BJ (cell line): ENCODE measurements around the gene CCDC27. TPM values are rescaled to one million over a fixed set of nuclear protein-coding genes. Genes with fewer than 3 reads are reported as not detected.

ENCODE experiments used
- CTCF ChIA-PET: fragments of 350-600 bp; formaldehyde crosslinking; extraction: SDS; loops from one replicate; lab custom pipeline; 2021; ENCODE audit warnings: antibody characterized with exemption, inconsistent platforms; lab: Yijun Ruan, JAX
- POLR2A ChIA-PET: fragments of 300-600 bp; sonication (Branson Sonifier 250); formaldehyde crosslinking; extraction: SDS; loops from one replicate; lab custom pipeline; 2021; ENCODE audit warnings: antibody characterized with exemption; lab: Charles Lee
- DNase-seq: peaks from one replicate; pipeline ENCODE4 v3.0.0-alpha.2; 2011; ENCODE audit warnings: low read depth
- H3K27me3 ChIP-seq: 2 replicates; pipeline ENCODE4 v1.6.0; 2011; ENCODE audit warnings: low read length; ENCODE audit not compliant: control insufficient read depth, insufficient read depth
- H3K36me3 ChIP-seq: 2 replicates; pipeline ENCODE4 v1.5.1; 2011; ENCODE audit warnings: low read length; ENCODE audit not compliant: control insufficient read depth, insufficient read depth
- H3K4me3 ChIP-seq: 2 replicates; pipeline ENCODE4 v1.5.1; 2011; ENCODE audit warnings: low read depth, mild to moderate bottlenecking, control low read depth, low read length
- CTCF ChIP-seq: IDR thresholded peaks from 2 replicates; pipeline ENCODE4 v1.5.1; 2011; ENCODE audit warnings: low read depth, mild to moderate bottlenecking, control low read depth, inconsistent platforms, low read length, moderate library complexity; ENCODE audit not compliant: insufficient read depth
- polyA plus RNA-seq: library from polyadenylated mRNA; depleted of rRNA; stranded (reverse); fragments of >200 nt; gene quantifications from 2 replicates; pipeline ENCODE4 v1.2.3, GENCODE V29; 2011

CCDC27 gene
- polyA plus RNA-seq, 1 experiment: not detected

- DNase-seq: no peak
- Histone ChIP-seq H3K4me3 (no peak overlapping the region), H3K36me3 (no peaks in the 10 kb centered on the region), H3K27me3 (peaks cover 16% of the 10 kb centered on the region)
- no peak for TF ChIP-seq CTCF
- ChIA-PET CTCF (interaction anchor here (1.8 kb wide), 1 partner anchor 10 kb away, joined by 8 read pairs; no protein-coding TSS in a partner anchor), POLR2A (no interaction called here)
Observed at GRCh38 chr1:3705341-3705950, 46.8 kb upstream of the CCDC27 start.

DNA sequence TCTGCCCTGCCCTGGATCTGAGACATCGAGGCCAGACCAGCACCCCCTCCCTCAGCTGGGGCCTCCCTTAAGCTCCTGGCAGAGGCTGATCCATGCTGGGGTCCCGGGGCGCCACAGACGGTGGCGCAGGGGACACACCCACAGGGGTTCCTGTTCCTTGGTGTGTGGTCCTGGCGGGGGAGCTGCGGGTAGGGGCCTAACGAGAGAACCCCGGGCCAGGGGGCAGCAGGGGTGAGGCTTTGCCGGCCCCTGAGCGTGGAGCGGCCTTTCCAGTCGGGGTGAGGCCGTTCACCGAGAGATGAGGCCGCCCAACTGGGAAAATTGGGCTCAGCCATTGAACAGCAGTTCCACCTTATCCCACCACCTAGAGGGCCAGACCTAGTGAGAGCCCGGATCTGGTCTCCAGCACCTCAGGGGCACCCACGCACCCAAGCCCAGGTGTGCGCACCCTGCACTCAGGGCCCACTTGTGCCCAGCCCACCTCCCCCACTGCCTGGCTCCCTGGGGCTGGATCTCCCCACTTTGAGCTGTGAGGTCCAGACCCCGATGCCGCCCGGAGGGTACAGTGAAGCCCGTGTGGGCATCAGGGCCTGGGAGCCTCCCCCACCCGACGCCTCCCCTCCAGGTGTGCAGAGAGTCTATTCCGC is 45.5 kb upstream of the CCDC27 start:
- H3K27me3 ChIP-seq: peaks cover 24% of the 10 kb centered on the region
- ChIA-PET POLR2A (no interaction called here), CTCF (no interaction called here)
- no peak overlapping the region for H3K4me3 ChIP-seq
- TF ChIP-seq CTCF: no peak
- H3K36me3 ChIP-seq: no peaks in the 10 kb centered on the region
- no peak for DNase-seq

GRCh38 chr1:3707298-3707938 is 44.8 kb upstream of the CCDC27 start:
- Histone ChIP-seq H3K4me3 (no peak overlapping the region), H3K27me3 (peaks cover 25% of the 10 kb centered on the region), H3K36me3 (no peaks in the 10 kb centered on the region)
- ChIA-PET POLR2A (no interaction called here), CTCF (no interaction called here)
- no peak for DNase-seq
- no peak for TF ChIP-seq CTCF

DNA sequence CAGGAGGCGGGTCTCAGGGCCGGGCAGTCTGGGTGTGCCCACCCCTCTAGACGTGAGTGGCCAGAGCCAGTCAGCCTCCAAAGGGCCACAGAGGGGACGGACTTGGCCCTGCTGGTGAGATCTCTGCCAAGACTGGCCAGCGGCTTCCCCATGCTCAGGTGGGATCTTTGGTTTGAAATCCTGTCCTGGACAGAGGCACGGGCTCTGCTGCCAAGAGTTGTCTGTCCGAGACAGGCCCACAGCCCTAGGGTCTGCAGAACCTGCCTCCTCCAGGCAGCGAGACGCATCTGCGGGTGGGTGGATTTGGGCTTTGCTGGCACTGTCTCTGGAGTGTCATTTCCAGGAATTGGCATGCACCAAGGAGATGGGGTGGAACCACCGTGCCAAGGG is 44.3 kb upstream of the CCDC27 start:
- H3K27me3 ChIP-seq: peaks cover 26% of the 10 kb centered on the region
- no peak for TF ChIP-seq CTCF
- no peak for DNase-seq
- POLR2A ChIA-PET: no interaction called here
- CTCF ChIA-PET: interaction anchor here (2.3 kb wide), 1 partner anchor 16 kb away, joined by 11 read pairs; no protein-coding TSS in a partner anchor
- H3K4me3 ChIP-seq: no peak overlapping the region
- no peaks in the 10 kb centered on the region for H3K36me3 ChIP-seq

DNA sequence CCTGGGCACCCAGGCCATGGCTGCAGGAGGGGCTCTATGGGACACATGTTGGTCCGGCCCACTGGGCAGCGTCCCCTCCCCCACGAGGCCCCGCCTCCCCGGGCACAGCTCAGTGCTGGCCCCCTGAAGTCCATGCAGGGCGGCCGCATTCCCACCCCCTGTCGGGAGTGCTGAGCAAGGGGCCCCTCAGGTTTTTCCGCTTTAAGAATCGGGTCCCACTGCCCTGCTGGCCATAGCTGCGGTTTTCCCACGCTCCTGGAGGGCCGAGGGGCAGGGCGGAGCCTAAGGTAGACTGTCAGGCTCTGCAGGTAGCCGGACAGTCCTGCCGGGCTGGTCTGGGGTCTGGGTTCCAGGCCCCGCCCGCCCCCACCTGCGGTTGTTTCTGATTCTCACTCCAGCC is 43.5 kb upstream of the CCDC27 start:
- TF ChIP-seq CTCF: no peak
- Histone ChIP-seq H3K4me3 (no peak overlapping the region), H3K36me3 (no peaks in the 10 kb centered on the region), H3K27me3 (peaks cover 27% of the 10 kb centered on the region)
- POLR2A ChIA-PET: no interaction called here
- CTCF ChIA-PET: interaction anchor here (0.9 to 2.3 kb wide), 3 partner anchors 13 to 26 kb away, joined by 3 to 11 read pairs (median 3); no protein-coding TSS in a partner anchor
- no peak for DNase-seq
